ENCODE data around the gene ITK.
A peak's percentile ranks its signal among the peaks of the same experiment; 100 is the strongest.

The ITK gene

DNA sequence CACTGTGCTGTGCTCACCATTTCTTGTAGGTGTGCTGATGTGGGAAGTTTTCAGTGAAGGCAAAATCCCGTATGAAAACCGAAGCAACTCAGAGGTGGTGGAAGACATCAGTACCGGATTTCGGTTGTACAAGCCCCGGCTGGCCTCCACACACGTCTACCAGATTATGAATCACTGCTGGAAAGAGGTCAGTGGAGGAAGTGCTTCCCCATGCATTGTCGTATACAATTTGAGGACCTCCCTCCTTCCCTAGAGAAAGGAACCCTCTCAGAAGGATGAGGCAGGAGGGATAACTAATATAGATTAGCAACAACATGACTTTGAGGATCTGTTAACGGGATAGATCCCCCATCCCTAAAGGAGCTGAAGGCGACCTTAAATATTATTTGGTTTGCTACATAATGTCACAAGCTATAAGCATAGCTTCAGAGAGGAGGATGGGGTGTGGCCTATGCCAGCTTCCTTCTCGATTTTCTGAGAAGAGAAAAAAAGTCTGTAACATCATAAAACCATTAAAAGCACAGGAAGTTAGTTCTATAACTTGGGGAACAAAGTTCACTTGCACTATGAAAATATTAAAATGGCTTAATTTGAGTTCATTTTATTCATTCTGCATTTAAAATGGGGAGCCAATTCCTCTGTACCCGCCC, 68.3 kb downstream of the ITK start:
- no peak for DNase-seq

DNA sequence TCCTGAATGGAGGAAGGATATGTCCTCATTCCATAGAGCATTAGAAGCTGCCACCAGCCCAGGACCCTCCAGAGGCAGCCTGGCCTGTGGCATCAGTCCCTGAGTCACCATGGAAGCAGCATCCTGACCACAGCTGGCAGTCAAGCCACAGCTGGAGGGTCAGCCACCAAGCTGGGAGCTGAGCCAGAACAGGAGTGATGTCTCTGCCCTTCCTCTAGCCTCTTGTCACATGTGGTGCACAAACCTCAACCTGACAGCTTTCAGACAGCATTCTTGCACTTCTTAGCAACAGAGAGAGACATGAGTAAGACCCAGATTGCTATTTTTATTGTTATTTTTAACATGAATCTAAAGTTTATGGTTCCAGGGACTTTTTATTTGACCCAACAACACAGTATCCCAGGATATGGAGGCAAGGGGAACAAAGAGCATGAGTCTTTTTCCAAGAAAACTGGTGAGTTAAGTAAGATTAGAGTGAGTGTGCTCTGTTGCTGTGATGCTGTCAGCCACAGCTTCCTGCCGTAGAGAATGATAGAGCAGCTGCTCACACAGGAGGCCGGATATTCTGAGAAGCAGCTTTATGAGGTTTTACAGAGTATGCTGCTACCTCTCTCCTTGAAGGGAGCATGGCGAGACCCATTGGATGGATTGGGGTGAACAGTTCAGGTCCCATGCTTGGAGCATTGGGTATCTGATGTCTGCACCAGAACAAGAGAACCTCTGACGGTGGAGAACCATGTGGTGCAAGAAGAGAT, 72.2 kb downstream of the ITK start:
- no peak for DNase-seq

GRCh38 chr5:157253547-157253946, 72.9 kb downstream of the ITK start:
- peak in 8 of 14 donors; percentile 5 to 49 (median 18) for DNase-seq

DNA sequence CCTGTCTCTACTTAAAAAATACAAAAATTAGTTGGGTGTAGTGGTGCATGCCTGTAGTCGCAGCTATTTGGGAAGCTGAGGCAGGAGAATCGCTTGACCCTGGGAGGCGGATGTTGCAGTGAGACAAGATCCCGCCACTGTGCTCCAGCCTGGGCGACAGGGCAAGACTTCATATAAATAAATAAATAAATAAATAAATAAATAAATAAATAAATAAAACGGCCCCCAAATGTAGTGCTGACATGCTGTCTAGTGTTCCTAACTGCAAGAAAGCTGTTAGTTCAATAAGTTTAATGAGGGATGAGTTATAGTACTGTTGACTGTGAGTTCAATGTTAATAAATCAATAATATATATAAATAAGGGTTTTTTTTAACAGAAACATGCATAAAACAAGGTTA, 77.8 kb downstream of the ITK start:
- no peak for DNase-seq

DNA sequence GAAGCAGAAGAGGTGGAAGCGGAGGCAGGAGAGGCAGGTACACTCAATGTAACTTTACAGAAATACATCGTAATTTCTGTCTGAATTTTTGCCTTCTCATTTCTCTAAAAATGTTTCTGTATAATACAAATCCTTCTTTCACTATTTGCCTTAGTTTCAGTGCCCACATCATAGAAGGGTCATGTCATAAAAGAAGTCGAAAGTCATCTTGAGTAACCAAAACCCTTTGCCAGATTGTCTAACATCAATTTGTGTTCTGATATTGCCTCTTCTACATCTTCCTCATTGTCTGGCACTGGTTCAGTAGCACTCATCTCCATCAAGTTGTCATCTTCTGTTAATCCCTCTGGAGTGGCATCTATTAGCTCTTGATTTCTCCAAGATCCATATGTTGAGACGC, 79.1 kb downstream of the ITK start:
- DNase-seq: no peak

DNA sequence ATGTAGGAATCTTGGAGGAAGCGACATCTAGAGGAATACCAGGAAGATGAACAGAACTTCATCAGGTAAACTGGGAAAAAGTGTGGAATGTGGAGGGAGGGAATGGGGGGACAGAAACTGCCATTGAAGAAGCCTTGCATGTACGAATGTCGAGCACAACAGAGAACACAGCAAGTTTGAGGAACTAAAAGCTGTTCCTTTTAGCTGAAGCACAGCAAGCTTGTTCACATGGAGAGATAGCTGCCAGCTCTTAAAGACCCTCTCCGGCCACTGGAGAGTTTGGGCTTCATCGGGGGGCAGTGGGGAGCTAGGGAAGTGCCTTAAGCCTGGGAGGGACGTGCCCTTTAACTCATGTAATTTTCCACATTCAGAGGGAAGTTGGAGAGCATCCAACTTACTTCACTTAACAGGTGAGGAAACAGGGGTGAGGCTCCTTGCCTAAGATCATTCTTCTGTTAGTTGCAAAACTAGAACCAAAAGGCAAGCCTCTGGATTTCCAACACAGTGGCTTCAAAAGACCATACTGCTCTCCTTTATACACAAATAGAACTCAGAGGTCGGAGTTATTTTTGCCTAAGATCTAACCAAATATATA, 83.0 kb downstream of the ITK start:
- no peak for DNase-seq

DNA sequence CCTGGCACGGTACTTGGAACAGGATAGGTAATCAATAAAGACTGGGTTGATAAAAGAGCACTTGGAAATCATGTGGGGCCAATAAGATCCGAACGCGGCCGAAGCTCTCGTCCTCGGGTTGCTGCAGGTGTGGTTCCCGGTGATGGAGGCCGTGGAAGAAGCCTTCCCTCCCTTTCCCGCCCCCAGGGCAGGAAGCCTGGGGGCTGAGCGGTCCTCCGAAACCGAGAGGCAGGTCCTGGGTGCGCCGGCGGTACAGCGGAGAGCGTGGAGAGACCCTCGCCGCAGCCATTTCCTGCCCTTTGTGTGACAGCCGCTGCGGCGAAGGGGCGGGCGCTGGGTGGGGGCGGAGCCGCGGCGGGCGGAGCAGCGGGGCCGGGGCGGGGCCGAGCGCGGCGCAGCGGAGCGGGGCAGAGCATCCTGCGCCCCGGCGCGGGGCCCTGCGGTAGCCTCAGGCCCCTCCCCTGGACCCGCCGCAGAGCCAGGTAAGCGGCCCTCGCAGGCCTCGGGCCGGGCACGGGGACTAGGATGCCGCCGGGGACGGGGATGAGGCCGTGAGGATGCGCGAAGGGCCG, 85.2 kb downstream of the ITK start, which contains the start of gene CYFIP2:
Gene CYFIP2, plus strand, starts transcription at position 410 of the 572 bp plus-strand sequence. CDS start 19,239 bp downstream, outside the sequence.
- DNase-seq: peak in 10 of 14 donors; percentile 24 to 69 (median 46)

DNA sequence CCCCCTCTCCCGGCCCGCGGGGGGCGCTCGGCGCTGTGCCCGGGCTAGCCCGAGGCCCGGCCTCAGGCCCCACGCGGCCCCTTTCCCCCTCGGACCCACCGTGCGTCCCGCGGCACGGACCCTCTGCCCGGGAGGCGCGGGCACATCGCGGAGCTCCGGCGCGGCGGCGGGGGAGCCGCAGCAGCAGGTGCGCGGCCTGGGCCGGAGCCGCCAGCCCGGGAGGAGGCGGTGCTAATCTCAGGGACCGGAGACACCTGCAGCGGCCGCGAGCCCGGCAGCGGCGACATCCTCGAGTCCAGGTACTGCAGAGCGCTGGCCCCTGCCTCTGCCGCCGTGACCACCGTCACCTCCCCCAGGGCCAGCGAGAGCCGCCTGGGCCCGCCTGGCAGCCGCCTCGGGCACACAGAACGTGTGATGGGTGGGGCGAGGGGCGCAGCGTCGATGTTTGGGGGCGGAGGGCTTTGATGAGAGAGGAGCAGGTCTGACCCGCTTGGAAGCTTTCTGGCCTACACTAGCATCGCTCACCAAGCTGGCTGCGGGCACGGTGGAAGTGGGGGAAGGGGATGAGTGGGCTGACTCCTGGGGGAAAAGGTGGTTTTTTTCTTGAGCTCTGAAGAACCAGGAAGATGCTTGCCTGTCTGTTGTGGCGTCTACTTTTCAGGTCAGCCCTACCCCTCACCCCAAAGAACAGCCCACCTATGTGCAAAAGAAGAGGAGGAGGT, 85.8 kb downstream of the ITK start:
- peak in 4 of 14 donors; percentile 34 to 65 (median 48) for DNase-seq

DNA sequence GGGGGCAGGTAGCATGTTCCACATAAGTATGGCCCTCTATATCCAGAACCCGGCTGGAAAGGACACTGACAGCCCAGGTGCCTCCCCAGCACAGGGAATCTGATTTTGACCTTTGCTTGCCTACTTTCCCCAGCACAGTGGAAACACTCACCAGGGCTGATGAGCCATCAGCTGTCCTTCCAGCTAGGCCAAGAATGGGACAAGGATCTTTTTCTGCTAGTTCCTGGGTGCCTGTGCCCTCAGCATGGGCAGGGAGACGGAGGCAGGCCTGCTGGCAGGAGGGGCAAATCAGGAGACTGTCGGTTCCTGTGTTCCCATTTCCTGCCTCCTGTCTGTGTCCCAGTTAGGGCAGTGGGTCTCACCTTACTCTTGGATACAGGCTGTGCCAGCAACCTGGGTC, 86.4 kb downstream of the ITK start:
- DNase-seq: peak in 3 of 14 donors; percentile 13 to 26 (median 14)

GRCh38 chr5:157267761-157268480, 87.3 kb downstream of the ITK start:
- peak in 5 of 14 donors; percentile 21 to 60 (median 22) for DNase-seq

- DNase-seq: no peak
These were observed 88.6 kb downstream of the ITK start for GRCh38 chr5:157269165-157269671.

GRCh38 chr5:157269761-157270272, 89.2 kb downstream of the ITK start:
- no peak for DNase-seq

- no peak for DNase-seq
These were observed 90.1 kb downstream of the ITK start for GRCh38 chr5:157270771-157271170.

- no peak for DNase-seq
These were observed 91.2 kb downstream of the ITK start for GRCh38 chr5:157271740-157272271.

GRCh38 chr5:157273131-157273556, 92.5 kb downstream of the ITK start:
- DNase-seq: no peak

GRCh38 chr5:157275403-157275802, 94.8 kb downstream of the ITK start:
- no peak for DNase-seq

DNA sequence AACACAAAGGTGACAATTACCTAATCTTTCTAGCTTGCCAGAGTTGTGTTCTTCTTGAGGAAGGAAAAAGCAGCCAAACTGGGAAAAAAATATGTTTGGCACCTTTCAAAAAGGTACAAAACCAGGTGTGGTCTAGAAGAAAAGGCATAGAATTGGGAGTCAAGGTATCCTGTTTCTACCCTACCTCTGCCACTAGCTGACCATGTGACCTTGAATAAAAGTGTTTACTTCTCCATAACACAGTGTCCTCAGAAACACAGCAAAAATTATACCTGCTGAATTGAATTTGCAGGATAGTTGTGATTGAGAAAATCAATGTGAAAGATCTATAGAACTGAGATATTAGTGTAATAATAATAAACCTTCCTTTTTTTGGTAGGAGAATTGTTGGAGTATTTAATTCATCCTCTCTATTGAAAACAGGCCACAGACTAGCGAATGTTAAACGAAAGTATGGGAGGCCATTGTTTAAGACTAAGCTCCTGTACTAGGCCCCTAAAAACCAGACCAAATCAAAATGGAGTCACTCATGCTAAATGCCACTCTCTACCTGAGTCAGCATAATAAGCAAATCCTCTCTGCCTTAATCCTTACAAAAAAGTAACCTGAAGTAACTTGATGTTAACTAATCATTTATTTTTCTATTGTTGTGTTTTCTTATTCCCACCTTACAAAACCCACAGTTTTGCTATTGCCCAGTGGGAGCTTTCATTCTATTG, 97.8 kb downstream of the ITK start:
- no peak for DNase-seq

GRCh38 chr5:157279605-157280239, 99.1 kb downstream of the ITK start:
- no peak for DNase-seq

GRCh38 chr5:157280927-157281326, 100.3 kb downstream of the ITK start:
- no peak for DNase-seq

DNA sequence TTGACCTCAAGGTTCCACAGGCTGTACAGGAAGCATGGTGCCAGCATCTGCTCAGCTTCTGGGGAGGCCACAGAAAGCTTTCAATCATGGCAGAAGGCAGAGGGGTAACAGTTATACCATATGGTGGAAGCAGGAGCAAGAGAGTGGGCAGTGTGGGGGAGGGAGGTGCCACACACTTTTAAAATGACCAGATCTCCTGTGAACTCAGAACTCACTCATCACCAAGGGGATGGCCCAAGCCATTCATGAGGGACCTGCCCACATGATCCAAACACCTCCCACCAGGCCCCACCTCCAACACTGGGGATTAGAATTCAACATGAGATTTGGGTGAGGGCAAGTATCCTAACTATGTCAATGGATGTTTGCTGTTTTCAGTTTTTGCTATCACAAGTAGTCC, 101.5 kb downstream of the ITK start:
- no peak for DNase-seq
